HG02571 (cell line): ENCODE results near the gene MAPKAPK5.
"Not testable (repeated sequence)": the region's sequence is repeated elsewhere in the genome, so short reads cannot be mapped to it uniquely, and the experiment has no call there.

Experiments
- ATAC-seq: cut with Tn5 transposase; IDR thresholded peaks from one replicate; pipeline ENCODE4 v1.9.1; 2021; ENCODE audit warnings: mild to moderate bottlenecking, moderate library complexity; ENCODE audit not compliant: unreplicated experiment

The MAPKAPK5 gene

GRCh38 chr12:111826992-111827391 is 15.0 kb upstream of the MAPKAPK5 start:
- ATAC-seq = no peak

GRCh38 chr12:111827907-111828306 is 14.1 kb upstream of the MAPKAPK5 start:
- no peak for ATAC-seq

GRCh38 chr12:111828338-111828979 is 13.6 kb upstream of the MAPKAPK5 start:
- no peak for ATAC-seq

- ATAC-seq = not testable (repeated sequence)
These were observed 12.4 kb upstream of the MAPKAPK5 start for GRCh38 chr12:111829635-111830034.

- ATAC-seq = not testable (repeated sequence)
These were observed 7.2 kb upstream of the MAPKAPK5 start for GRCh38 chr12:111834740-111835386.

GRCh38 chr12:111835531-111836181 is 6.4 kb upstream of the MAPKAPK5 start:
- not testable (repeated sequence) for ATAC-seq

GRCh38 chr12:111838353-111838752 is 3.7 kb upstream of the MAPKAPK5 start:
- no peak for ATAC-seq

- ATAC-seq = no peak
These were observed 1.2 kb upstream of the MAPKAPK5 start for GRCh38 chr12:111840807-111841206.

GRCh38 chr12:111841236-111841749 is 735 bp upstream of the MAPKAPK5 start:
- no peak for ATAC-seq

GRCh38 chr12:111842556-111843396 is 748 bp downstream of the MAPKAPK5 start:
- ATAC-seq = peak; percentile 23

GRCh38 chr12:111846016-111846415 is 4.0 kb downstream of the MAPKAPK5 start:
- ATAC-seq = no peak

- ATAC-seq = no peak
These were observed 8.5 kb downstream of the MAPKAPK5 start for GRCh38 chr12:111850526-111850925.

- no peak for ATAC-seq
These were observed 16.2 kb downstream of the MAPKAPK5 start for GRCh38 chr12:111858186-111858585.

GRCh38 chr12:111858778-111859177 is 16.8 kb downstream of the MAPKAPK5 start:
- ATAC-seq = no peak

- no peak for ATAC-seq
These were observed 22.9 kb downstream of the MAPKAPK5 start for GRCh38 chr12:111864913-111865312.

GRCh38 chr12:111867531-111867930 is 25.5 kb downstream of the MAPKAPK5 start:
- no peak for ATAC-seq

GRCh38 chr12:111868676-111869588 is 26.9 kb downstream of the MAPKAPK5 start:
- ATAC-seq = no peak

GRCh38 chr12:111869671-111870070 is 27.6 kb downstream of the MAPKAPK5 start:
- ATAC-seq = no peak

GRCh38 chr12:111870216-111870615 is 28.2 kb downstream of the MAPKAPK5 start:
- ATAC-seq = no peak

GRCh38 chr12:111870706-111871105 is 28.7 kb downstream of the MAPKAPK5 start:
- ATAC-seq = no peak
